Keratinocyte (primary cell): ENCODE measurements around the gene GRB14.

ENCODE experiments used
- EZH2 ChIP-seq: IDR thresholded peaks from one replicate; pipeline ENCODE4 v1.6.1; 2012; ENCODE audit warnings: inconsistent platforms, mild to moderate bottlenecking, low read length, moderate library complexity
- TF ChIP-seq, protein P1 (sequence below), 3 experiments: IDR thresholded peaks in 1 of 3; conservative IDR thresholded peaks in 1 of 3; optimal IDR thresholded peaks in 1 of 3; 2 replicates in 2 of 3; 3 replicates in 1 of 3; pipeline versions ENCODE3 to v1.5.1; 2011; ENCODE audit warnings: low read length in 3 of 3, mild to moderate bottlenecking in 3 of 3, moderate library complexity in 2 of 3, control low read depth in 1 of 3, inconsistent platforms in 1 of 3; ENCODE audit not compliant: insufficient read depth in 2 of 3; ENCODE audit errors: extremely low read depth in 1 of 3

DNA sequence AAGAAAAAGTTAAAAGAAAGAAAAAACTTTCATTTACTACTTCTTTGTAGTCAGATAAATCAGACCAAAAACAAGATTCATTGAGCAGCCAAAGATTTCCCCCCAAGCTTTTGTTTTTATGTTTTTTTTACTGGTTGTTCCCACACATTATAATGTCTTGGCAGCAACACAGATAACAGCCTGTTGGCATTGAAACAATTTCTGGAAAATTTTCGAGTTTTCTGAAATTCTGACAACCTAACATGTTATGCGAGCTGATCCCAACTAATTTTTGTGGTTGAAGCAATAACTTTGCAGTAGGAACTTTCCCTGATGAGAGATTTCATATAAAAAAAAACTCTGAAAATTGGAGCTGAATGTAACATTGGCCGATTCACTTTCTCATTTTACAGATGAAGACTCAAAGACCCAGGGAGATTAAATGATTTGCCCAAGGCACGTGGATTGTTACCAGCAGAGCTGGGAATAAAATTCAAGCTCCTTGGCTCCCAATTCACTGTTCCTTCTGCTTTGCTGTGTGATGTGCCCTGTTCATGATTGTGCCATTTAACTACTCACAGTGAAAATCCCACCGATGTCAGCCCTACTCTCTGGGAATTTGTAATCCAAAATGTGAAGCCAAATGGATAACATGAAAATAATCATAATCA is 167.5 kb downstream of the GRB14 start:
- TF ChIP-seq, protein P1, sequence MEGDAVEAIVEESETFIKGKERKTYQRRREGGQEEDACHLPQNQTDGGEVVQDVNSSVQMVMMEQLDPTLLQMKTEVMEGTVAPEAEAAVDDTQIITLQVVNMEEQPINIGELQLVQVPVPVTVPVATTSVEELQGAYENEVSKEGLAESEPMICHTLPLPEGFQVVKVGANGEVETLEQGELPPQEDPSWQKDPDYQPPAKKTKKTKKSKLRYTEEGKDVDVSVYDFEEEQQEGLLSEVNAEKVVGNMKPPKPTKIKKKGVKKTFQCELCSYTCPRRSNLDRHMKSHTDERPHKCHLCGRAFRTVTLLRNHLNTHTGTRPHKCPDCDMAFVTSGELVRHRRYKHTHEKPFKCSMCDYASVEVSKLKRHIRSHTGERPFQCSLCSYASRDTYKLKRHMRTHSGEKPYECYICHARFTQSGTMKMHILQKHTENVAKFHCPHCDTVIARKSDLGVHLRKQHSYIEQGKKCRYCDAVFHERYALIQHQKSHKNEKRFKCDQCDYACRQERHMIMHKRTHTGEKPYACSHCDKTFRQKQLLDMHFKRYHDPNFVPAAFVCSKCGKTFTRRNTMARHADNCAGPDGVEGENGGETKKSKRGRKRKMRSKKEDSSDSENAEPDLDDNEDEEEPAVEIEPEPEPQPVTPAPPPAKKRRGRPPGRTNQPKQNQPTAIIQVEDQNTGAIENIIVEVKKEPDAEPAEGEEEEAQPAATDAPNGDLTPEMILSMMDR (optimal IDR thresholded peaks at IDR 0.05 in 1 of 3, IDR thresholded peaks at IDR 0.05 in 1 of 3, conservative IDR thresholded peaks at IDR 0.05 in 1 of 3; ENCODE audit: extremely low read depth in 1 of 3, insufficient read depth in 2 of 3, low read length in 3 of 3) = no peak
- TF ChIP-seq EZH2 = no peak
